K562 (cell line): ENCODE results near the gene INVS. TPM values are rescaled to one million over a fixed set of nuclear protein-coding genes. Genes with fewer than 3 reads are reported as not detected.

Experiments
- ATAC-seq: fragments of 200-7000 bp; cut with Tn5 transposase; 3 replicates; pipeline ENCODE4 v1.9.1; 2020; ENCODE audit warnings: moderate library complexity
- BruUV-seq: library from RNA; stranded (reverse); fragments of 400-500 nt; replicated peaks from 2 replicates; lab custom pipeline; 2021; lab: Mats Ljungman, UMichigan
- CTCF ChIA-PET: fragments of 300-600 bp; formaldehyde crosslinking; extraction: SDS; loops from one replicate; lab custom pipeline; 2021; ENCODE audit warnings: low intra/inter-chr PET ratio; lab: Yijun Ruan, JAX
- POLR2A ChIA-PET: fragments of 300-600, 350-650 bp; sonication (Branson Sonifier 250); formaldehyde crosslinking; extraction: SDS; loops from one replicate; lab custom pipeline; 2021; ENCODE audit warnings: antibody characterized with exemption, inconsistent platforms; lab: Yijun Ruan, JAX
- DNase-seq, 4 experiments: peaks; one replicate each; pipeline versions ENCODE4 v3.0.0 to v3.0.0-alpha.2; 2011 to 2018; ENCODE audit warnings: low spot score in 3 of 4, mixed read lengths in 3 of 4; ENCODE audit errors: extremely low read depth in 1 of 4
- FAIRE-seq: peaks from 2 replicates; lab custom pipeline; 2011; peaks lifted over from hg19 to GRCh38; lab: Jason Lieb, UNC
- H2AFZ ChIP-seq: 2 replicates; pipeline ENCODE4 v1.6.0; 2011; ENCODE audit warnings: low read depth, low read length, control low read depth, inconsistent platforms
- H3K27ac ChIP-seq: fragments of 200-600 bp; 3 replicates; pipeline ENCODE4 v1.8.0; 2011; ENCODE audit warnings: low read depth, mild to moderate bottlenecking, control low read depth, inconsistent platforms, low read length, moderate library complexity, mixed read lengths; ENCODE audit errors: extremely low read depth
- H3K27me3 ChIP-seq, 2 experiments: fragments of 300-600 bp in 1 of 2; 2 replicates in 1 of 2; 3 replicates in 1 of 2; pipeline versions ENCODE4 v1.6.0 to v1.8.0; 2011; ENCODE audit warnings: inconsistent platforms in 2 of 2, low read length in 2 of 2, mild to moderate bottlenecking in 1 of 2, mixed read lengths in 1 of 2, moderate library complexity in 1 of 2; ENCODE audit not compliant: control insufficient read depth in 2 of 2, insufficient read depth in 2 of 2
- H3K36me3 ChIP-seq: fragments of 300-600 bp; 3 replicates; pipeline ENCODE4 v1.8.0; 2011; ENCODE audit warnings: mild to moderate bottlenecking, low read length, inconsistent platforms; ENCODE audit not compliant: control insufficient read depth, insufficient read depth
- H3K4me1 ChIP-seq, 2 experiments: fragments of 200-600 bp in 1 of 2; replicated peaks in 1 of 2; 2 replicates in 1 of 2; 3 replicates in 1 of 2; pipeline versions ENCODE4 v1.5.1 to v1.8.0; 2011; ENCODE audit warnings: inconsistent platforms in 2 of 2, low read length in 2 of 2, mild to moderate bottlenecking in 1 of 2, mixed read lengths in 1 of 2, moderate library complexity in 1 of 2; ENCODE audit not compliant: control insufficient read depth in 2 of 2, insufficient read depth in 2 of 2
- H3K4me2 ChIP-seq: 2 replicates; pipeline ENCODE4 v1.6.1; 2011; ENCODE audit warnings: low read length, control low read depth, inconsistent platforms, mixed read lengths; ENCODE audit not compliant: insufficient read depth
- H3K4me3 ChIP-seq: fragments of 200-600 bp; sonication (generic), shearing (Covaris generic); 2 replicates; pipeline ENCODE4 v1.5.1; 2016; ENCODE audit warnings: control low read depth, inconsistent platforms
- H3K79me2 ChIP-seq: fragments of 200-600 bp; 3 replicates; pipeline ENCODE4 v1.8.0; 2011; ENCODE audit warnings: low read length, inconsistent platforms; ENCODE audit not compliant: control insufficient read depth, insufficient read depth
- H3K9ac ChIP-seq, 2 experiments: 2 replicates each; pipeline versions ENCODE4 v1.6.0 to v1.6.1; 2011; ENCODE audit warnings: low read depth in 2 of 2, low read length in 2 of 2, control low read depth in 1 of 2, inconsistent platforms in 1 of 2, mild to moderate bottlenecking in 1 of 2, mixed read lengths in 1 of 2; ENCODE audit not compliant: insufficient read depth in 1 of 2
- H3K9me1 ChIP-seq: one replicate; pipeline ENCODE4 v1.6.0; 2011; ENCODE audit warnings: inconsistent platforms, mild to moderate bottlenecking, low read length, moderate library complexity; ENCODE audit not compliant: control insufficient read depth, insufficient read depth
- H3K9me3 ChIP-seq: replicated peaks from 2 replicates; pipeline ENCODE4 v1.5.1; 2011; ENCODE audit warnings: low read depth, low read length, inconsistent platforms; ENCODE audit not compliant: control insufficient read depth, insufficient read depth
- H4K20me1 ChIP-seq: replicated peaks from 2 replicates; pipeline ENCODE4 v1.6.1; 2011; ENCODE audit warnings: low read length, inconsistent platforms, mixed read lengths; ENCODE audit not compliant: control insufficient read depth, insufficient read depth
- NCOA2 ChIP-seq, 2 experiments: fragments of 450-650 bp; IDR thresholded peaks; 2 replicates each; pipeline ENCODE4 v1.6.1; 2018; ENCODE audit warnings: mild to moderate bottlenecking in 2 of 2, moderate library complexity in 1 of 2; ENCODE audit not compliant: partially characterized antibody in 2 of 2
- SNIP1 ChIP-seq: fragments of 450-650 bp; IDR thresholded peaks from 2 replicates; pipeline ENCODE4 v1.7.1; 2017; ENCODE audit warnings: low read depth, mild to moderate bottlenecking
- STAT5B ChIP-seq: fragments of 250-450 bp; sonication (Bioruptor Pico); IDR thresholded peaks from 2 replicates; pipeline ENCODE4 v1.8.0; 2021; ENCODE audit warnings: mild to moderate bottlenecking, inconsistent platforms
- ZNF232 ChIP-seq: sonication (generic); formaldehyde crosslinking; IDR thresholded peaks from 2 replicates; pipeline ENCODE4 v1.8.0; 2022; ENCODE audit warnings: mild to moderate bottlenecking, missing genetic modification reagents
- ZNF347 ChIP-seq: fragments of 450-650 bp; formaldehyde crosslinking; IDR thresholded peaks from 2 replicates; pipeline ENCODE4 v1.4.0; 2020; ENCODE audit warnings: low read depth, mild to moderate bottlenecking, moderate library complexity
- ZNF699 ChIP-seq: fragments of 250-450 bp; sonication (Bioruptor Pico); IDR thresholded peaks from 2 replicates; pipeline ENCODE4 v1.8.0; 2021; ENCODE audit warnings: mild to moderate bottlenecking, moderate library complexity; ENCODE audit not compliant: insufficient replicate concordance
- WGBS: fragments of 100-300 bp; shearing (Covaris generic); methylation state at CpG from one replicate; pipeline ENCODE4 v1.1.6; 2016; ENCODE audit warnings: low coverage, mixed read lengths; ENCODE audit not compliant: insufficient coverage; ENCODE audit errors: missing lambda C conversion rate; 5-methylcytosine and 5-hydroxymethylcytosine counted together
- in situ Hi-C: fragments of 300-500 bp; cut with MboI; formaldehyde crosslinking; loops from 4 replicates; pipeline ENCODE4 v1.15.0; 2018; ENCODE audit warnings: inconsistent platforms, mixed read lengths
- intact Hi-C: fragments of 100-400 bp; cut with micrococcal nuclease; formaldehyde crosslinking; loops from 2 replicates; pipeline ENCODE4 v1.14.2; 2022
- polyA plus RNA-seq, 8 experiments: library from polyadenylated mRNA; depleted of rRNA in 4 of 8; stranded (reverse) in 5 of 8; unstranded in 3 of 8; fragments of >200 nt; fragmentation: Nextera tagmentation in 2 of 8; fragmentation: Illumina TruSeq in 1 of 8; extraction: Ambion mirVana in 2 of 8; extraction: Trizol in 1 of 8; gene quantifications; 2 replicates each; pipeline versions ENCODE4 v1.2.1 to v1.2.3, GENCODE V29; 2011 to 2014; ENCODE audit warnings: inconsistent platforms in 1 of 8, missing spikeins in 1 of 8
- total RNA-seq, 7 experiments: library from RNA; depleted of rRNA in 6 of 7; stranded (reverse); fragments of >200 nt in 6 of 7; fragmentation: Illumina TruSeq in 2 of 7; extraction: Trizol in 2 of 7; gene quantifications; 2 replicates each; pipeline versions ENCODE4 v1.2.1 to v1.2.3, GENCODE V29; 2011 to 2021; ENCODE audit warnings: low replicate concordance in 1 of 7
- TF ChIP-seq, protein P1 (sequence below): fragments of 250-450 bp; sonication (Bioruptor Pico); IDR thresholded peaks from 2 replicates; pipeline ENCODE4 v1.9.0; 2021; ENCODE audit warnings: mild to moderate bottlenecking
- TF ChIP-seq, protein P2 (sequence below), 3 experiments: fragments of 200-800 bp in 1 of 3; sonication (Bioruptor generic) in 1 of 3; sonication (generic) in 1 of 3; formaldehyde crosslinking in 1 of 3; IDR thresholded peaks; 2 replicates each; pipeline versions ENCODE4 v1.6.1 to v1.8.0; 2016 to 2022; ENCODE audit warnings: mild to moderate bottlenecking in 2 of 3, missing compliant biosample characterization in 2 of 3, missing genetic modification characterization in 2 of 3, missing genetic modification reagents in 1 of 3

Gene INVS
- total and polyA plus RNA-seq, 9 of the 15 experiments (the other 6 are each of a cell fraction or from before 2014, with no cell fraction given) = 0.77 to 18.5 (median 10.0) TPM

DNA sequence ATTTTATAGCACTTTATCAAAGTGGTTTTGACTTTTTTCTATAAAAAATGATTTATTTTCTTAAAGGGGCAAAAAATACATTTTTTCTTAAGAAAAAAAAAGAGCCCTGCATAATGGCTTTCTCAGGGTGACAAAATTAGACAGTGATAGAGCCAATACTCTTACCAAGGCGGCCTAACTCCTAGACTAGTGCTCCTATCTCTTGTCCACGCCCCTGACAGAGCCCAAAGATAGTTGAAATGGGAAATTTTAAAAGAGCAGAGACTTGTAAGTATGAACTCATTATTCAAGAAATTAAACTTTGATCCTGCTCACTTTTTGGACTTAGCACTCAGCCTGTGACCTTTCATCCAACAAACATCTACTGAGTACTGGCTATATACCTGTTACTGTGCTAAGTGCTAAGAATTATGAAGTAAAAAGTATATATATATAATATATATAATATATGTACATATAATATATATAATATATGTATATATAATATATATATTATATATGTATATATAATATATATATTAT, 1.2 kb downstream of the INVS start:
- Histone ChIP-seq H2AFZ (peak overlapping the region; percentile 91), H3K36me3 (peaks cover 13% of the 10 kb centered on the region; the same call in 2 of the 3 replicates), H3K4me1 (peaks cover 0 to 17% of the 10 kb centered on the region in 2 experiments; a peak in 2 of 5 replicates), H3K4me3 (peak overlapping the region; percentile 83), H3K27ac (peak overlapping the region; percentile 64), H3K9me1 (no peaks in the 10 kb centered on the region), H3K27me3 (no peaks in the 10 kb centered on the region), H3K9me3 (no peaks in the 10 kb centered on the region), H3K9ac (peak overlapping the region in 1 of 2 experiments; percentile 85; a peak in 2 of 4 replicates), H3K79me2 (peaks cover 50% of the 10 kb centered on the region), H4K20me1 (peaks cover 9% of the 10 kb centered on the region; the same call in 1 of the 2 replicates), H3K4me2 (peak overlapping the region; percentile 95)
- in situ Hi-C loops = no loop called here
- 6% methylated on average over 2 of the region's 2 CpGs for WGBS
- intact Hi-C loops = no loop called here
- no TSS peak for BruUV-seq
- TF ChIP-seq ZNF347 (CRISPR knock-in tag) = no peak
- TF ChIP-seq SNIP1 = no peak
- no peak for TF ChIP-seq ZNF232
- TF ChIP-seq, protein P1, sequence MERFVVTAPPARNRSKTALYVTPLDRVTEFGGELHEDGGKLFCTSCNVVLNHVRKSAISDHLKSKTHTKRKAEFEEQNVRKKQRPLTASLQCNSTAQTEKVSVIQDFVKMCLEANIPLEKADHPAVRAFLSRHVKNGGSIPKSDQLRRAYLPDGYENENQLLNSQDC = no peak
- no peak for TF ChIP-seq STAT5B (CRISPR knock-in tag)
- peak in 1 of 2 experiments; percentile 44 for TF ChIP-seq NCOA2 (IDR thresholded peaks at IDR 0.05; ENCODE audit: partially characterized antibody in 2 of 2)
- no peak for TF ChIP-seq ZNF699 (CRISPR knock-in tag)
- TF ChIP-seq, protein P2, sequence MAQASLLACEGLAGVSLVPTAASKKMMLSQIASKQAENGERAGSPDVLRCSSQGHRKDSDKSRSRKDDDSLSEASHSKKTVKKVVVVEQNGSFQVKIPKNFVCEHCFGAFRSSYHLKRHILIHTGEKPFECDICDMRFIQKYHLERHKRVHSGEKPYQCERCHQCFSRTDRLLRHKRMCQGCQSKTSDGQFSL (CRISPR knock-in tag; IDR thresholded peaks at IDR 0.05) = no peak
- TF ChIP-seq, protein P2 (tag; IDR thresholded peaks at IDR 0.05) = no peak
- peak in 1 of 4 experiments; percentile 47 for DNase-seq
- FAIRE-seq = no peak
- POLR2A ChIA-PET = no interaction called here
- ATAC-seq = no peak
- CTCF ChIA-PET = no interaction called here
